Measurements from ENCODE around the gene TTC4.

Gene TTC4

DNA sequence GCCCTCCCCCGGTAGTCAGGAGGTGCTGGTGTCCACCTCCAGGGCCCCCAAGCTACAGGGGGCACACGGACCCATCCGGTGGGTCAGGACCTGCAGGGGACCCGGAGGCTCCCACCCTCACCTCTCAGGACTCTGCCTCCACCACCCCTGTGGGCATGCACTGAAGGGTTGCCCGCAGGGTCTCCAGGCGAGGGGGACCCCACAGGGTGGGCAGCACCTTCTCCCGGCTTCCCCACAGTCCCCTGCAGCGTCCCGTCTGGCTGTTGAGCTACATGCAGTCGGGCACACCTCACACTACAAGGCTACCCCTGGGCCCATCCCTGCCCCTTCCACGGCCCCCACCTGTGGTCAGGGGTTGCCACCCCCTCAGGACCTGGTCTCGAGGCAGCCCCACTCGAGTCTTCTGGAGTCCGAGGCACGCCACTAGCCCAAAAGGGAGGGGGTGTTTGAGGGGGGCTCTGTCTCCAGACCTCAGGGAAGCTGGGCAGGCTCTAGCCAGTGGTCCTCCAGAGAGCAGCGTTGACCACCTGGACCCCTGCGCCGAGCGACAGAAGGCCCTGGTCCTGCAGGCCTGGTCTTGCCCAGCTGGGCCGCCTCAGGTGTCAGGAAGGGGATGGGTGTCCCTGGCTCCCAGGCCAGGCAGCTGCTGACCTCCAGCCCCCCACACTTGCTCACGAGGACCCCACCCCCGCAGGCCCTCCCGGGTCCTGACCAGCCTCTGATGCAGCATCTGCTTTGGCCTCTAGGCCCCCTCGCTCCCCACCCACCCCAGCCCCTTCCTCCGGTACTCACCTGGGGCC lies 39.0 kb downstream of the TTC4 start:
- Histone ChIP-seq H3K9me3 (ENCODE audit: severe bottlenecking) (no peaks in the 10 kb centered on the region), H3K4me3 (ENCODE audit: severe bottlenecking) (no peak overlapping the region), H3K36me3 (ENCODE audit: low read depth) (0 out of 2 replicates have a peak, but pooled peaks cover 5% of the 10 kb centered on the region), H3K4me1 (ENCODE audit: insufficient read depth, poor library complexity, severe bottlenecking) (no peaks in the 10 kb centered on the region), H3K27me3 (ENCODE audit: insufficient read depth, poor library complexity, severe bottlenecking) (no peaks in the 10 kb centered on the region), H3K27ac (ENCODE audit: poor library complexity, severe bottlenecking) (no peak overlapping the region)
- no peak for TF ChIP-seq CTCF (IDR thresholded peaks at IDR 0.05; ENCODE audit: poor library complexity, severe bottlenecking)
- ATAC-seq (ENCODE audit: low read depth): no peak
- no peak for DNase-seq (ENCODE audit: low spot score)

DNA sequence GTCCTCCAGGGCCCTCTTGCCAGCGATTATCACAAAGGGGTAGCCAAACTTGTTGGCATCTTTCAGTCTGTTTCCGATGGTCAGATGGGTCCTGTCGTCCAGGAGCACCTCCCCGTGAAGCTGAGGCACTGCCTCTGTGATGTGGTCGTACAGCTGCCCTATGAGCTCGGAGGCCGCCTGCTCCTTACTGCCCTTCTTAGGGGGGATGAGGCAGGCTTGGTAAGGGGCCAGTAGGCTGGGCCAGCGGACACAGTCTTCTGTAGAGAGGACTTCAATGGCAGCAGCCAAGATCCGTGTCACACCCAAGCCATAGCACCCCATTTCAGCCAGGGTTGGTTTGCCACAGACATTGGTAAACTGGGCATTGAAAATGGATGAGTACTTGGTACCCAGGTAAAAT lies 42.2 kb downstream of the TTC4 start:
- Histone ChIP-seq H3K4me1 (ENCODE audit: insufficient read depth, poor library complexity, severe bottlenecking) (no peaks in the 10 kb centered on the region), H3K4me3 (ENCODE audit: severe bottlenecking) (no peak overlapping the region), H3K27me3 (ENCODE audit: insufficient read depth, poor library complexity, severe bottlenecking) (no peaks in the 10 kb centered on the region), H3K27ac (ENCODE audit: poor library complexity, severe bottlenecking) (no peak overlapping the region), H3K9me3 (ENCODE audit: severe bottlenecking) (no peaks in the 10 kb centered on the region), H3K36me3 (ENCODE audit: low read depth) (0 out of 2 replicates have a peak, but pooled peaks cover 5% of the 10 kb centered on the region)
- no peak for DNase-seq (ENCODE audit: low spot score)
- TF ChIP-seq CTCF (IDR thresholded peaks at IDR 0.05; ENCODE audit: poor library complexity, severe bottlenecking): no peak
- no peak for ATAC-seq (ENCODE audit: low read depth)

DNA sequence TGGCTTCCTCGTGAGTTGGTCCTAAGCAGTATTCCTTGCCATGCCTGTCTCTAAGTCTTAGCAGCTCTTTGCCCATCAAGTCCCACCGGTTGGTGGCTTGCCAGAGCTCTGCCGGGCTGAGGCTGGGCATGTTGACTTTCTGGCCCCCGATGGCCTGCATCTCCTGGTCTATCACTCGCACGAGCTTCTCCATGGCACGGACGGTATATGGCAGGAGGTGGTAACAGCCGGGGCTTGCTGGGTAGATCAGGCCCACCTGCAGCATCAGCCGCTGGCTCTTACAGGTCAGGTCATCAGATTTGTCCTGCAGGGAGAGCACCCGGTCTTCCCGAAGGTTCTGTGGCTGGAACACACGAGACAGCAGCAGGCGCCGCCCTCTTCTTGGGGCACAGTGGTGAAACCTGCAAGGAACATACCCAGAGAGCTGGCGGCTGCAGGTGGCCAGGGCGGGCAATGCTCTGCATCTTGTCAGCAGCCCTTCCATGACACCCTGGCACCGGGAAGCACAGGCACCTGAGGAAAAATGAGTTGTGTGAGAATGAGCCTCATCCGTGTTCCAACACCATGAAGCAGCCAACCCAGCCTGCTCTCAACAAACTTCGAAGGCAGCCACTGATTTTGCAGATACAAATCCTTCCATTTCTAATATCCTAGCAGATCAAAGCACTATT lies 43.2 kb downstream of the TTC4 start:
- H3K27me3 ChIP-seq (ENCODE audit: insufficient read depth, poor library complexity, severe bottlenecking): no peaks in the 10 kb centered on the region
- TF ChIP-seq CTCF (IDR thresholded peaks at IDR 0.05; ENCODE audit: poor library complexity, severe bottlenecking): no peak
- H3K4me3 ChIP-seq (ENCODE audit: severe bottlenecking): no peak overlapping the region
- no peak overlapping the region for H3K27ac ChIP-seq (ENCODE audit: poor library complexity, severe bottlenecking)
- H3K4me1 ChIP-seq (ENCODE audit: insufficient read depth, poor library complexity, severe bottlenecking): no peaks in the 10 kb centered on the region
- ATAC-seq (ENCODE audit: low read depth): no peak
- H3K36me3 ChIP-seq (ENCODE audit: low read depth): 0 out of 2 replicates have a peak, but pooled peaks cover 5% of the 10 kb centered on the region
- no peak for DNase-seq (ENCODE audit: low spot score)
- no peaks in the 10 kb centered on the region for H3K9me3 ChIP-seq (ENCODE audit: severe bottlenecking)

GRCh38 chr1:54763816-54764132 lies 48.1 kb downstream of the TTC4 start:
- Histone ChIP-seq H3K36me3 (ENCODE audit: low read depth) (no peaks in the 10 kb centered on the region), H3K4me1 (ENCODE audit: insufficient read depth, poor library complexity, severe bottlenecking) (no peaks in the 10 kb centered on the region), H3K9me3 (ENCODE audit: severe bottlenecking) (no peaks in the 10 kb centered on the region), H3K27me3 (ENCODE audit: insufficient read depth, poor library complexity, severe bottlenecking) (no peaks in the 10 kb centered on the region), H3K4me3 (ENCODE audit: severe bottlenecking) (peak overlapping the region; percentile 70), H3K27ac (ENCODE audit: poor library complexity, severe bottlenecking) (peak overlapping the region; percentile 14)
- ATAC-seq (ENCODE audit: low read depth) (no peak; the same call in 2 of the 3 replicates), DNase-seq (ENCODE audit: low spot score) (no peak)
- TF ChIP-seq CTCF (IDR thresholded peaks at IDR 0.05; ENCODE audit: poor library complexity, severe bottlenecking): no peak
